ENCODE measurements around the gene MEF2C. TPM values are rescaled to one million over a fixed set of nuclear protein-coding genes. Genes with fewer than 3 reads are reported as not detected.
A peak's percentile ranks its signal among the peaks of the same experiment; 100 is the strongest.

MEF2C gene
- total RNA-seq, 1 experiment from 2014 or later: 13.0 TPM

GRCh38 chr5:88829054-88829453 lies 53.9 kb downstream of the MEF2C start:
- peaks cover 34 to 51% of the 10 kb centered on the region in 2 experiments for H3K4me1 ChIP-seq (ENCODE audit: control insufficient read depth in 1 of 2, insufficient read depth in 2 of 2, low read length in 2 of 2)
- no peaks in the 10 kb centered on the region for H3K36me3 ChIP-seq (ENCODE audit: control insufficient read depth in 1 of 2, insufficient read depth in 2 of 2, low read length in 2 of 2)
- CTCF ChIA-PET: no interaction called here
- RAD21 ChIA-PET (ENCODE audit: low non-redundant PET in 1 of 2, low total read pairs in 2 of 2, uncharacterized antibody in 2 of 2, unreplicated experiment in 2 of 2): no interaction called here
- TF ChIP-seq CTCF (IDR thresholded peaks at IDR 0.05 in 2 of 3, conservative IDR thresholded peaks at IDR 0.05 in 1 of 3; ENCODE audit: borderline replicate concordance in 1 of 3, insufficient read depth in 1 of 3, low read depth in 2 of 3, low read length in 2 of 3): peak in 2 of 3 experiments; percentile 39 to 54; a peak in 3 of 6 replicates
- no peak for TF ChIP-seq EZH2 (IDR thresholded peaks at IDR 0.05)
- no peak for TF ChIP-seq SIN3A (IDR thresholded peaks at IDR 0.05; ENCODE audit: low read depth)
- no peaks in the 10 kb centered on the region for H4K20me1 ChIP-seq (ENCODE audit: insufficient read depth)
- intact Hi-C loops (cut with micrococcal nuclease): no loop called here
- H2AFZ ChIP-seq (ENCODE audit: low read depth, low read length, poor library complexity, severe bottlenecking): no peak overlapping the region
- POLR2A ChIA-PET: interaction anchor here (1.3 kb wide), 1 partner anchor 54 kb away, joined by 3 read pairs; the partner anchor contains the start of gene MEF2C
- H3K9me2 ChIP-seq (ENCODE audit: insufficient read depth): no peaks in the 10 kb centered on the region
- no peak overlapping the region for H3K9ac ChIP-seq (ENCODE audit: low read length)
- DNase-seq (ENCODE audit: low read depth, low spot score) (no peak), ATAC-seq (0 out of 2 replicates have a peak, but pooled peaks have one; percentile 17)
- no TSS peak for BruUV-seq (replicated peaks)
- no peaks in the 10 kb centered on the region for H3K79me2 ChIP-seq (ENCODE audit: insufficient read depth, low read length)
- peak overlapping the region; percentile 12; the same call in 1 of the 2 replicates for H3K4me2 ChIP-seq (ENCODE audit: low read length)
- H3K4me3 ChIP-seq (replicated peaks in 1 of 2; ENCODE audit: low read depth in 1 of 2, low read length in 2 of 2): no peak overlapping the region
- no peaks in the 10 kb centered on the region for H3K9me3 ChIP-seq (ENCODE audit: control insufficient read depth in 1 of 2, insufficient read depth in 1 of 2, low read depth in 1 of 2, low read length in 2 of 2)
- H3K27me3 ChIP-seq (ENCODE audit: insufficient read depth, low read length): no peaks in the 10 kb centered on the region
- peak overlapping the region; percentile 17 for H3K27ac ChIP-seq (ENCODE audit: low read depth, low read length)

GRCh38 chr5:88827997-88828396 lies 55.0 kb downstream of the MEF2C start:
- Histone ChIP-seq H3K9ac (ENCODE audit: low read length) (peak overlapping the region; percentile 45; the same call in 1 of the 2 replicates), H3K4me3 (replicated peaks in 1 of 2; ENCODE audit: low read depth in 1 of 2, low read length in 2 of 2) (peak overlapping the region in 1 of 2 experiments; percentile 35; a peak in 1 of 4 replicates), H2AFZ (ENCODE audit: low read depth, low read length, poor library complexity, severe bottlenecking) (no peak overlapping the region), H3K4me1 (ENCODE audit: control insufficient read depth in 1 of 2, insufficient read depth in 2 of 2, low read length in 2 of 2) (peaks cover 34 to 51% of the 10 kb centered on the region in 2 experiments), H3K79me2 (ENCODE audit: insufficient read depth, low read length) (no peaks in the 10 kb centered on the region), H3K36me3 (ENCODE audit: control insufficient read depth in 1 of 2, insufficient read depth in 2 of 2, low read length in 2 of 2) (no peaks in the 10 kb centered on the region), H4K20me1 (ENCODE audit: insufficient read depth) (no peaks in the 10 kb centered on the region), H3K27ac (ENCODE audit: low read depth, low read length) (peak overlapping the region; percentile 72; the same call in 1 of the 2 replicates), H3K4me2 (ENCODE audit: low read length) (peak overlapping the region; percentile 81), H3K9me3 (ENCODE audit: control insufficient read depth in 1 of 2, insufficient read depth in 1 of 2, low read depth in 1 of 2, low read length in 2 of 2) (no peaks in the 10 kb centered on the region), H3K27me3 (ENCODE audit: insufficient read depth, low read length) (no peaks in the 10 kb centered on the region), H3K9me2 (ENCODE audit: insufficient read depth) (no peaks in the 10 kb centered on the region)
- DNase-seq (ENCODE audit: low read depth, low spot score) (no peak), ATAC-seq (no peak)
- ChIA-PET RAD21 (ENCODE audit: low non-redundant PET in 1 of 2, low total read pairs in 2 of 2, uncharacterized antibody in 2 of 2, unreplicated experiment in 2 of 2) (no interaction called here), CTCF (no interaction called here), POLR2A (no interaction called here)
- BruUV-seq (replicated peaks): no TSS peak
- intact Hi-C loops (cut with micrococcal nuclease): no loop called here
- TF ChIP-seq EGR1 (IDR thresholded peaks at IDR 0.05; ENCODE audit: low read depth) (no peak), CBX3 (IDR thresholded peaks at IDR 0.05; ENCODE audit: low read depth) (no peak), YY1 (IDR thresholded peaks at IDR 0.05; ENCODE audit: extremely low read depth, insufficient replicate concordance, low read depth, low read length) (no peak), JUND (IDR thresholded peaks at IDR 0.05) (peak; percentile 28; the same call in 1 of the 2 replicates), EZH2 (IDR thresholded peaks at IDR 0.05) (no peak), ZBTB33 (IDR thresholded peaks at IDR 0.05; ENCODE audit: extremely low read depth, insufficient replicate concordance, low read length) (no peak), POLR2A (IDR thresholded peaks at IDR 0.05; ENCODE audit: borderline replicate concordance, extremely low read depth, insufficient read depth, insufficient read length) (no peak), TCF7L2 (IDR thresholded peaks at IDR 0.05; ENCODE audit: borderline replicate concordance, extremely low read depth, insufficient read depth, insufficient read length) (no peak), REST (IDR thresholded peaks at IDR 0.05; ENCODE audit: low read depth) (no peak), ELF1 (IDR thresholded peaks at IDR 0.05; ENCODE audit: borderline replicate concordance, low read depth) (no peak)
